HG02571 (cell line): Measurements from ENCODE around the gene GARIN5B.
A peak's percentile ranks its signal among the peaks of the same experiment; 100 is the strongest.
"Not testable (repeated sequence)": the region's sequence is repeated elsewhere in the genome, so short reads cannot be mapped to it uniquely, and the experiment has no call there.

Experiments
- ATAC-seq: cut with Tn5 transposase; IDR thresholded peaks from one replicate; pipeline ENCODE4 v1.9.1; 2021; ENCODE audit warnings: mild to moderate bottlenecking, moderate library complexity; ENCODE audit not compliant: unreplicated experiment

Gene GARIN5B

GRCh38 chr19:55352040-55352439 lies 11.0 kb downstream of the GARIN5B start:
- no peak for ATAC-seq

- no peak for ATAC-seq
These were observed 12.3 kb downstream of the GARIN5B start for GRCh38 chr19:55350620-55351315.

GRCh38 chr19:55348317-55349034 lies 14.6 kb downstream of the GARIN5B start:
- ATAC-seq: no peak

GRCh38 chr19:55347442-55348009 lies 15.5 kb downstream of the GARIN5B start:
- ATAC-seq: no peak

GRCh38 chr19:55346725-55347441 lies 16.2 kb downstream of the GARIN5B start:
- no peak for ATAC-seq

- no peak for ATAC-seq
These were observed 17.0 kb downstream of the GARIN5B start for GRCh38 chr19:55345818-55346724.

GRCh38 chr19:55345101-55345817 lies 17.8 kb downstream of the GARIN5B start:
- no peak for ATAC-seq

GRCh38 chr19:55344444-55344843 lies 18.6 kb downstream of the GARIN5B start:
- no peak for ATAC-seq

- ATAC-seq: no peak
These were observed 21.2 kb downstream of the GARIN5B start for GRCh38 chr19:55341595-55342531.

GRCh38 chr19:55341171-55341588 lies 21.9 kb downstream of the GARIN5B start:
- no peak for ATAC-seq

- no peak for ATAC-seq
These were observed 22.3 kb downstream of the GARIN5B start for GRCh38 chr19:55340784-55341147.

GRCh38 chr19:55339889-55340783 lies 22.9 kb downstream of the GARIN5B start:
- no peak for ATAC-seq

GRCh38 chr19:55339105-55339888 lies 23.8 kb downstream of the GARIN5B start, which contains the start of gene KMT5C:
KMT5C (plus strand) TSS chr19:55339876; CDS start chr19:55341937, 2,061 bp downstream.
- ATAC-seq: peak; percentile 84

GRCh38 chr19:55336101-55336500 lies 27.0 kb downstream of the GARIN5B start:
- ATAC-seq: no peak

GRCh38 chr19:55333870-55334269 lies 29.2 kb downstream of the GARIN5B start:
- ATAC-seq: no peak

- ATAC-seq: not testable (repeated sequence)
These were observed 33.3 kb downstream of the GARIN5B start for GRCh38 chr19:55329791-55330190.
